Iris pigment epithelial cell (primary cell): Measurements from ENCODE around the gene STAM2.
A peak's percentile ranks its signal among the peaks of the same experiment; 100 is the strongest.

Experiments used
- DNase-seq: peaks from one replicate; pipeline ENCODE4 v3.0.0-alpha.2; 2011; ENCODE audit warnings: low read depth

Gene STAM2

GRCh38 chr2:152071092-152071491 lies 104.5 kb downstream of the STAM2 start:
- DNase-seq: no peak

DNA sequence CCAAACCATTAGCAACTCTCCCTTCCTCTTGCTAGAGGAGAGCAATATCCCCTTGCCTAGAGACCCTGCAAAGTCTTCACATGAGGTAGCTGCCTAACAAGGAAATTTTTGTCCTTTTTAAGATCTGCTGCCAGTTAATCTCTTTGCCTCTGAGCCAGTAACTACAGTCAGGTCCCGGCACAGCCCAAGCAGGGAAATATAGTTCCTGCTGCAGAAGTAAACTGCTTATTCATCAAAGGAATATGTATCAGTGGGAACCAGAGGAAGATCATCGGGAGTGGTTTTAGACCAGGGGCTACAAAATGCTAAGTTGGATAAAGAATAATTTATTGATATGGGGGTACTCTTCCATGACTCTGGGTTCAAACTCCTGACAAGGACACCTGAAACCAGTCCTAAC lies 107.3 kb downstream of the STAM2 start:
- DNase-seq: no peak

- peak; percentile 24 for DNase-seq
These were observed 107.7 kb downstream of the STAM2 start for GRCh38 chr2:152067823-152068222.
